Endothelial cell (in vitro differentiated cells): ENCODE results near the gene IL12RB2. TPM values are rescaled to one million over a fixed set of nuclear protein-coding genes. Genes with fewer than 3 reads are reported as not detected.

Experiments
- DNase-seq: peaks from one replicate; pipeline ENCODE4 v3.0.0; 2021; ENCODE audit warnings: low spot score
- H3K27ac Mint-ChIP-seq: one replicate; pipeline ENCODE4 v1.8.0; 2021; ENCODE audit warnings: mixed read lengths, inconsistent platforms; ENCODE audit not compliant: unreplicated experiment
- H3K27me3 Mint-ChIP-seq: one replicate; pipeline ENCODE4 v1.8.0; 2021; ENCODE audit warnings: mild to moderate bottlenecking, moderate library complexity, mixed read lengths, inconsistent platforms; ENCODE audit not compliant: unreplicated experiment
- H3K36me3 Mint-ChIP-seq: one replicate; pipeline ENCODE4 v1.8.0; 2021; ENCODE audit warnings: mild to moderate bottlenecking, low read depth, mixed read lengths, inconsistent platforms; ENCODE audit not compliant: unreplicated experiment
- H3K4me1 Mint-ChIP-seq: one replicate; pipeline ENCODE4 v1.8.0; 2021; ENCODE audit warnings: mild to moderate bottlenecking, mixed read lengths, inconsistent platforms; ENCODE audit not compliant: unreplicated experiment
- H3K4me3 Mint-ChIP-seq: one replicate; pipeline ENCODE4 v1.8.0; 2021; ENCODE audit warnings: mild to moderate bottlenecking, mixed read lengths, inconsistent platforms; ENCODE audit not compliant: unreplicated experiment
- H3K9me3 Mint-ChIP-seq: one replicate; pipeline ENCODE4 v1.8.0; 2021; ENCODE audit warnings: mixed read lengths, inconsistent platforms; ENCODE audit not compliant: unreplicated experiment
- CTCF ChIP-seq: fragments of 200-600 bp; sonication (generic); IDR thresholded peaks from one replicate; pipeline ENCODE4 v1.5.0; 2021; ENCODE audit warnings: antibody characterized with exemption; ENCODE audit not compliant: unreplicated experiment
- total RNA-seq: library from RNA; stranded (reverse); fragmentation: NEBNext Ultra II Directional; extraction: Animal tissue kit (Norgen Biotek cat#: 25700); gene quantifications from one replicate; pipeline ENCODE4 v1.2.1, GENCODE V29; 2021; ENCODE audit not compliant: unreplicated experiment

Gene IL12RB2
- total RNA-seq, 1 donor from 2014 or later: 0.36 TPM

DNA sequence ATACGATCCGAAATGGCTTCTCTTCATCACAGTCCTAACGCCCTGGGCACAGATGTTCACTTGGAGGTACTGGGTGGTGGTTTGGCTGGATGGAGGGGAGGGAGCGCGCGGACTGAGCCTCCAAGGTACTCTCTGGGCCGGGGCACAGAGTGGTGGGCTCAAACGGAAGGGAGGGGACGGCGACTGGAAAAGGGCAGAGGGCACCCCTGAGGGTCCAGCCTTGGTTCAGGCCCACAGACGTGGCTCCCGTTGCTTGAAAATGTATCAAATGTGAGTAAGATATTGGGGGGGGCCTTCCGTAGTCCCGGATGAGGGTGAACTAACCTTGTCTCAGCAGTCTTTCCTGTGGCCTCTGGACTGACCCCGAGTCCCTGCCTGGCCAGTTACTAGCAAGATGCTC, 463 bp downstream of the IL12RB2 start:
- no peaks in the 10 kb centered on the region for H3K36me3 Mint-ChIP-seq
- H3K4me1 Mint-ChIP-seq: no peaks in the 10 kb centered on the region
- no peak for DNase-seq
- peak overlapping the region; percentile 85 for H3K4me3 Mint-ChIP-seq
- peaks cover 4% of the 10 kb centered on the region for H3K27me3 Mint-ChIP-seq
- no peak overlapping the region for H3K27ac Mint-ChIP-seq
- H3K9me3 Mint-ChIP-seq: no peaks in the 10 kb centered on the region
- no peak for TF ChIP-seq CTCF

- no peak for TF ChIP-seq CTCF
- Mint-ChIP-seq H3K4me3 (no peak overlapping the region), H3K36me3 (no peaks in the 10 kb centered on the region), H3K4me1 (peaks cover 2% of the 10 kb centered on the region), H3K27me3 (peaks cover 3% of the 10 kb centered on the region), H3K27ac (no peak overlapping the region), H3K9me3 (no peaks in the 10 kb centered on the region)
- no peak for DNase-seq
Observed at GRCh38 chr1:67312615-67313014, 4.9 kb downstream of the IL12RB2 start.

- TF ChIP-seq CTCF: no peak
- no peak for DNase-seq
- Mint-ChIP-seq H3K27me3 (no peaks in the 10 kb centered on the region), H3K4me1 (peaks cover 2% of the 10 kb centered on the region), H3K9me3 (no peaks in the 10 kb centered on the region), H3K27ac (no peak overlapping the region), H3K36me3 (no peaks in the 10 kb centered on the region), H3K4me3 (no peak overlapping the region)
Observed at GRCh38 chr1:67313934-67314671, 6.4 kb downstream of the IL12RB2 start.

GRCh38 chr1:67314696-67315095, 7.0 kb downstream of the IL12RB2 start:
- H3K36me3 Mint-ChIP-seq: no peaks in the 10 kb centered on the region
- H3K4me3 Mint-ChIP-seq: no peak overlapping the region
- no peak for TF ChIP-seq CTCF
- no peaks in the 10 kb centered on the region for H3K27me3 Mint-ChIP-seq
- H3K27ac Mint-ChIP-seq: no peak overlapping the region
- DNase-seq: no peak
- no peaks in the 10 kb centered on the region for H3K9me3 Mint-ChIP-seq
- H3K4me1 Mint-ChIP-seq: peaks cover 2% of the 10 kb centered on the region

- no peak for TF ChIP-seq CTCF
- DNase-seq: no peak
- H3K27me3 Mint-ChIP-seq: no peaks in the 10 kb centered on the region
- H3K9me3 Mint-ChIP-seq: no peaks in the 10 kb centered on the region
- H3K36me3 Mint-ChIP-seq: no peaks in the 10 kb centered on the region
- H3K27ac Mint-ChIP-seq: no peak overlapping the region
- H3K4me3 Mint-ChIP-seq: no peak overlapping the region
- H3K4me1 Mint-ChIP-seq: peaks cover 2% of the 10 kb centered on the region
Observed at GRCh38 chr1:67316180-67316902, 8.7 kb downstream of the IL12RB2 start.
